SK-N-SH (cell line): ENCODE data around the gene RET.

Source experiments
- CHD2 ChIP-seq: fragments of 150-350 bp; IDR thresholded peaks from 2 replicates; pipeline ENCODE4 v1.6.1; 2018; ENCODE audit warnings: low read length; ENCODE audit not compliant: partially characterized antibody
- CTCF ChIP-seq: fragments of 200-600 bp; sonication (generic); IDR thresholded peaks from 2 replicates; pipeline ENCODE4 v1.6.1; 2017; ENCODE audit warnings: antibody characterized with exemption, mild to moderate bottlenecking, moderate library complexity
- ELF1 ChIP-seq: IDR thresholded peaks from 2 replicates; pipeline ENCODE4 v1.4.0; 2012
- EZH2phosphoT487 ChIP-seq: fragments of 200-600 bp; sonication (generic); IDR thresholded peaks from 2 replicates; pipeline ENCODE4 v1.6.1; 2017; ENCODE audit warnings: low read depth, mixed run types, mild to moderate bottlenecking, antibody characterized with exemption, moderate library complexity, borderline replicate concordance
- JUND ChIP-seq: IDR thresholded peaks from 2 replicates; pipeline ENCODE4 v1.4.0; 2012
- MXI1 ChIP-seq: IDR thresholded peaks from 2 replicates; pipeline ENCODE4 v1.6.1; 2012; ENCODE audit warnings: mild to moderate bottlenecking, low read depth, low read length, improper control_type of control experiment
- PBX3 ChIP-seq: IDR thresholded peaks from 2 replicates; pipeline ENCODE4; 2012
- SIN3A ChIP-seq: IDR thresholded peaks from 2 replicates; pipeline ENCODE4 v1.6.1; 2012; ENCODE audit warnings: low read depth, mild to moderate bottlenecking, low read length, moderate library complexity, borderline replicate concordance
- SMC3 ChIP-seq: IDR thresholded peaks from 2 replicates; pipeline ENCODE4 v1.6.1; 2012; ENCODE audit warnings: low read depth, low read length, improper control_type of control experiment
- TAF1 ChIP-seq: IDR thresholded peaks from 2 replicates; pipeline ENCODE4 v1.6.1; 2012; ENCODE audit warnings: low read depth, mild to moderate bottlenecking, low read length, moderate library complexity, borderline replicate concordance
- TEAD4 ChIP-seq: IDR thresholded peaks from 2 replicates; pipeline ENCODE4 v1.4.0; 2012; ENCODE audit warnings: mild to moderate bottlenecking, borderline replicate concordance; ENCODE audit not compliant: insufficient read depth

- TF ChIP-seq CTCF (no peak), SIN3A (no peak), EZH2phosphoT487 (no peak), MXI1 (no peak), SMC3 (no peak), TEAD4 (no peak), JUND (no peak), PBX3 (no peak), ELF1 (no peak), CHD2 (no peak), TAF1 (no peak)
Observed at GRCh38 chr10:43039624-43040481, 37.0 kb upstream of the RET start.
